H1 (cell line): ENCODE data around the gene PHKG2. TPM values are rescaled to one million over a fixed set of nuclear protein-coding genes. Genes with fewer than 3 reads are reported as not detected.

Source experiments
- CBX8 ChIP-seq: fragments of 300-800, 300-1000 bp; sonication (generic); IDR thresholded peaks from 2 replicates; pipeline ENCODE4 v1.7.1; 2016; ENCODE audit warnings: low read depth, low read length, borderline replicate concordance
- CREB1 ChIP-seq: IDR thresholded peaks from 2 replicates; pipeline ENCODE4 v1.6.1; 2012; ENCODE audit warnings: inconsistent platforms
- CTCF ChIP-seq, 3 experiments: IDR thresholded peaks; 1 replicate in 2 of 3; 2 replicates in 1 of 3; pipeline versions ENCODE4 v1.5.1 to v1.6.1; 2011; ENCODE audit warnings: low read length in 3 of 3, mild to moderate bottlenecking in 3 of 3, inconsistent platforms in 2 of 3, low read depth in 1 of 3, moderate library complexity in 1 of 3; ENCODE audit not compliant: insufficient read depth in 1 of 3; ENCODE audit errors: control extremely low read depth in 1 of 3
- GABPA ChIP-seq: IDR thresholded peaks from 2 replicates; pipeline ENCODE4 v1.6.1; 2011; ENCODE audit warnings: mild to moderate bottlenecking, low read length, moderate library complexity, borderline replicate concordance; ENCODE audit not compliant: insufficient read depth
- KDM4A ChIP-seq: IDR thresholded peaks from one replicate; pipeline ENCODE4 v1.7.1; 2012; ENCODE audit warnings: low read depth, mild to moderate bottlenecking, moderate library complexity, low read length, inconsistent platforms; ENCODE audit not compliant: severe bottlenecking
- MAFK ChIP-seq: IDR thresholded peaks from 2 replicates; pipeline ENCODE4 v1.6.1; 2012; ENCODE audit warnings: low read depth, mild to moderate bottlenecking, improper control_type of control experiment, low read length
- polyA plus RNA-seq, 7 experiments: library from polyadenylated mRNA; depleted of rRNA in 3 of 7; stranded (reverse) in 5 of 7; unstranded in 2 of 7; fragments of >200 nt in 5 of 7; fragments of 200-250 nt in 2 of 7; gene quantifications; 1 replicate in 5 of 7; 2 replicates in 1 of 7; 4 replicates in 1 of 7; pipeline versions ENCODE4 v1.2.1 to v1.2.3, GENCODE V29; 2011 to 2013; ENCODE audit warnings: missing spikeins in 2 of 7, mixed read lengths in 2 of 7
- total RNA-seq: library from RNA; stranded (reverse); fragmentation: NEBNext Ultra II Directional; extraction: Animal tissue kit (Norgen Biotek cat#: 25700); gene quantifications from 2 replicates; pipeline ENCODE4 v1.2.1, GENCODE V29; 2021
- TF ChIP-seq, protein P1 (sequence below): fragments of 300-600 bp; sonication (generic); IDR thresholded peaks from 2 replicates; pipeline ENCODE4 v1.7.1; 2012; ENCODE audit warnings: low read length, moderate library complexity, mild to moderate bottlenecking, inconsistent platforms; ENCODE audit not compliant: insufficient replicate concordance

Gene PHKG2
- total and polyA plus RNA-seq, 2 of the 8 experiments (the other 6 are each of a cell fraction or from before 2014, with no cell fraction given): 36.0 to 53.4 TPM

DNA sequence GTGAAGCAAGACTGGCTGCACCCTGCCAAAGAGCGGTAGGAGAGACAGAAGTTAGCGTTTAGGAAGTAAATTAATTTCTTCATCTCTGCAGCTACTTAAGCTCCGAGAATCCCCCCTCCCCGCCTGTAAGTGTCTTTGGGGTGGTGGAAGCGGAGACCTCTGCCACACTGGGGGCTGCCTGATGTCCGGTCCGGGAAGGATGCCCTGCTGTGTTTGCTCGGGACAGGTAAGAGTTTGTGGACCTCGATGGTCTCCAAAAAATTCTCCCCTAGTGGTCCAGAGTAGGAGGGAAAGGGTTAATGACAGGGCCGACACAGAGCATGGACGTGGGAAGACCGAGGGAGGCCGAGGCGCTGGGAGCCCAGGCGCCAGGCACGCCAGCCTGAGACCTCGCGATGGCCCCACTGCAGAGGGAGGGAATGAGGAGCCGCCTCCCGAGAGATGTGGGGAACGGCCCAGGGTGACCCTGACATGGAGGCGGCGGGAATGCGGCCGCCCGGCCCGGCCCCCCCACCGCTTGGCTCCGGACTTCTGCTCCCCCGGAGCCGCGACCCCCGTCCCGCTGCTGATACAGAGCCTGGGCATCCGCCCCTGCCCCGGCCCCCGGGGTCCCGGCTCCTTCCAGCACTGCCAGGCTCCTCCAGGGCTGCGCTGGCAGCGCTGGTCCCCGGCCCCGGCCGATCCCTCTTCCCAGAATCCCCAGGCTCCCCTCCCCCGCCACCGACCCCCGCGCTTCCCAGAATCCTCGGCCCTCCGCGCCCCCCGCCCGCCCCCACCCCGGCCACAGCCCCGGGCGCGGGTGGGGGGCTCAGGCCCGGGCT lies 38.1 kb downstream of the PHKG2 start (continued):
- TF ChIP-seq, protein P1, sequence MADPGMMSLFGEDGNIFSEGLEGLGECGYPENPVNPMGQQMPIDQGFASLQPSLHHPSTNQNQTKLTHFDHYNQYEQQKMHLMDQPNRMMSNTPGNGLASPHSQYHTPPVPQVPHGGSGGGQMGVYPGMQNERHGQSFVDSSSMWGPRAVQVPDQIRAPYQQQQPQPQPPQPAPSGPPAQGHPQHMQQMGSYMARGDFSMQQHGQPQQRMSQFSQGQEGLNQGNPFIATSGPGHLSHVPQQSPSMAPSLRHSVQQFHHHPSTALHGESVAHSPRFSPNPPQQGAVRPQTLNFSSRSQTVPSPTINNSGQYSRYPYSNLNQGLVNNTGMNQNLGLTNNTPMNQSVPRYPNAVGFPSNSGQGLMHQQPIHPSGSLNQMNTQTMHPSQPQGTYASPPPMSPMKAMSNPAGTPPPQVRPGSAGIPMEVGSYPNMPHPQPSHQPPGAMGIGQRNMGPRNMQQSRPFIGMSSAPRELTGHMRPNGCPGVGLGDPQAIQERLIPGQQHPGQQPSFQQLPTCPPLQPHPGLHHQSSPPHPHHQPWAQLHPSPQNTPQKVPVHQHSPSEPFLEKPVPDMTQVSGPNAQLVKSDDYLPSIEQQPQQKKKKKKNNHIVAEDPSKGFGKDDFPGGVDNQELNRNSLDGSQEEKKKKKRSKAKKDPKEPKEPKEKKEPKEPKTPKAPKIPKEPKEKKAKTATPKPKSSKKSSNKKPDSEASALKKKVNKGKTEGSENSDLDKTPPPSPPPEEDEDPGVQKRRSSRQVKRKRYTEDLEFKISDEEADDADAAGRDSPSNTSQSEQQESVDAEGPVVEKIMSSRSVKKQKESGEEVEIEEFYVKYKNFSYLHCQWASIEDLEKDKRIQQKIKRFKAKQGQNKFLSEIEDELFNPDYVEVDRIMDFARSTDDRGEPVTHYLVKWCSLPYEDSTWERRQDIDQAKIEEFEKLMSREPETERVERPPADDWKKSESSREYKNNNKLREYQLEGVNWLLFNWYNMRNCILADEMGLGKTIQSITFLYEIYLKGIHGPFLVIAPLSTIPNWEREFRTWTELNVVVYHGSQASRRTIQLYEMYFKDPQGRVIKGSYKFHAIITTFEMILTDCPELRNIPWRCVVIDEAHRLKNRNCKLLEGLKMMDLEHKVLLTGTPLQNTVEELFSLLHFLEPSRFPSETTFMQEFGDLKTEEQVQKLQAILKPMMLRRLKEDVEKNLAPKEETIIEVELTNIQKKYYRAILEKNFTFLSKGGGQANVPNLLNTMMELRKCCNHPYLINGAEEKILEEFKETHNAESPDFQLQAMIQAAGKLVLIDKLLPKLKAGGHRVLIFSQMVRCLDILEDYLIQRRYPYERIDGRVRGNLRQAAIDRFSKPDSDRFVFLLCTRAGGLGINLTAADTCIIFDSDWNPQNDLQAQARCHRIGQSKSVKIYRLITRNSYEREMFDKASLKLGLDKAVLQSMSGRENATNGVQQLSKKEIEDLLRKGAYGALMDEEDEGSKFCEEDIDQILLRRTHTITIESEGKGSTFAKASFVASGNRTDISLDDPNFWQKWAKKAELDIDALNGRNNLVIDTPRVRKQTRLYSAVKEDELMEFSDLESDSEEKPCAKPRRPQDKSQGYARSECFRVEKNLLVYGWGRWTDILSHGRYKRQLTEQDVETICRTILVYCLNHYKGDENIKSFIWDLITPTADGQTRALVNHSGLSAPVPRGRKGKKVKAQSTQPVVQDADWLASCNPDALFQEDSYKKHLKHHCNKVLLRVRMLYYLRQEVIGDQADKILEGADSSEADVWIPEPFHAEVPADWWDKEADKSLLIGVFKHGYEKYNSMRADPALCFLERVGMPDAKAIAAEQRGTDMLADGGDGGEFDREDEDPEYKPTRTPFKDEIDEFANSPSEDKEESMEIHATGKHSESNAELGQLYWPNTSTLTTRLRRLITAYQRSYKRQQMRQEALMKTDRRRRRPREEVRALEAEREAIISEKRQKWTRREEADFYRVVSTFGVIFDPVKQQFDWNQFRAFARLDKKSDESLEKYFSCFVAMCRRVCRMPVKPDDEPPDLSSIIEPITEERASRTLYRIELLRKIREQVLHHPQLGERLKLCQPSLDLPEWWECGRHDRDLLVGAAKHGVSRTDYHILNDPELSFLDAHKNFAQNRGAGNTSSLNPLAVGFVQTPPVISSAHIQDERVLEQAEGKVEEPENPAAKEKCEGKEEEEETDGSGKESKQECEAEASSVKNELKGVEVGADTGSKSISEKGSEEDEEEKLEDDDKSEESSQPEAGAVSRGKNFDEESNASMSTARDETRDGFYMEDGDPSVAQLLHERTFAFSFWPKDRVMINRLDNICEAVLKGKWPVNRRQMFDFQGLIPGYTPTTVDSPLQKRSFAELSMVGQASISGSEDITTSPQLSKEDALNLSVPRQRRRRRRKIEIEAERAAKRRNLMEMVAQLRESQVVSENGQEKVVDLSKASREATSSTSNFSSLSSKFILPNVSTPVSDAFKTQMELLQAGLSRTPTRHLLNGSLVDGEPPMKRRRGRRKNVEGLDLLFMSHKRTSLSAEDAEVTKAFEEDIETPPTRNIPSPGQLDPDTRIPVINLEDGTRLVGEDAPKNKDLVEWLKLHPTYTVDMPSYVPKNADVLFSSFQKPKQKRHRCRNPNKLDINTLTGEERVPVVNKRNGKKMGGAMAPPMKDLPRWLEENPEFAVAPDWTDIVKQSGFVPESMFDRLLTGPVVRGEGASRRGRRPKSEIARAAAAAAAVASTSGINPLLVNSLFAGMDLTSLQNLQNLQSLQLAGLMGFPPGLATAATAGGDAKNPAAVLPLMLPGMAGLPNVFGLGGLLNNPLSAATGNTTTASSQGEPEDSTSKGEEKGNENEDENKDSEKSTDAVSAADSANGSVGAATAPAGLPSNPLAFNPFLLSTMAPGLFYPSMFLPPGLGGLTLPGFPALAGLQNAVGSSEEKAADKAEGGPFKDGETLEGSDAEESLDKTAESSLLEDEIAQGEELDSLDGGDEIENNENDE: no peak
- no peak for TF ChIP-seq MAFK
- no peak for TF ChIP-seq CBX8
- no peak for TF ChIP-seq GABPA
- TF ChIP-seq KDM4A: peak; percentile 26
- no peak for TF ChIP-seq CREB1
- TF ChIP-seq CTCF (IDR thresholded peaks at IDR 0.05; ENCODE audit: control extremely low read depth in 1 of 3, insufficient read depth in 1 of 3, low read depth in 1 of 3, low read length in 3 of 3): no peak
